GM23248 (cell line): ENCODE measurements around the gene MVD. TPM values are rescaled to one million over a fixed set of nuclear protein-coding genes. Genes with fewer than 3 reads are reported as not detected.

Experiments used
- DNase-seq: peaks from one replicate; pipeline ENCODE4 v3.0.0-alpha.2; 2015
- H2AFZ ChIP-seq: fragments of 200-600 bp; sonication (generic); 2 replicates; pipeline ENCODE4 v1.6.1; 2016; ENCODE audit warnings: antibody characterized with exemption
- H3F3A ChIP-seq: fragments of 200-600 bp; sonication (generic); 2 replicates; pipeline ENCODE4 v1.6.1; 2016; ENCODE audit warnings: mild to moderate bottlenecking, antibody characterized with exemption, mixed run types; ENCODE audit not compliant: insufficient read depth
- H3K27ac ChIP-seq: fragments of 200-600 bp; sonication (generic); 2 replicates; pipeline ENCODE4 v1.5.1; 2016; ENCODE audit warnings: mild to moderate bottlenecking
- H3K27me3 ChIP-seq: fragments of 200-600 bp; sonication (generic); replicated peaks from 2 replicates; pipeline ENCODE4 v1.6.1; 2016; ENCODE audit warnings: mild to moderate bottlenecking; ENCODE audit not compliant: insufficient read depth
- H3K36me3 ChIP-seq: fragments of 200-600 bp; sonication (generic); 2 replicates; pipeline ENCODE4 v1.6.1; 2016; ENCODE audit warnings: low read depth, mild to moderate bottlenecking
- H3K4me1 ChIP-seq: fragments of 200-600 bp; sonication (generic); 2 replicates; pipeline ENCODE4 v1.6.1; 2016; ENCODE audit warnings: mild to moderate bottlenecking; ENCODE audit not compliant: insufficient read depth
- H3K4me2 ChIP-seq: fragments of 200-600 bp; sonication (generic); one replicate; pipeline ENCODE4 v1.6.1; 2016; ENCODE audit warnings: mild to moderate bottlenecking; ENCODE audit not compliant: unreplicated experiment
- H3K4me3 ChIP-seq: fragments of 200-600 bp; sonication (generic); 2 replicates; pipeline ENCODE4 v1.5.1; 2016; ENCODE audit warnings: mild to moderate bottlenecking
- H3K79me2 ChIP-seq: fragments of 200-600 bp; sonication (generic); 2 replicates; pipeline ENCODE4 v1.6.1; 2016; ENCODE audit warnings: mild to moderate bottlenecking; ENCODE audit not compliant: insufficient read depth
- H3K9ac ChIP-seq: fragments of 200-600 bp; sonication (generic); 2 replicates; pipeline ENCODE4 v1.6.1; 2016; ENCODE audit warnings: mild to moderate bottlenecking
- H3K9me2 ChIP-seq: fragments of 200-600 bp; sonication (generic); 2 replicates; pipeline ENCODE4 v1.6.1; 2016; ENCODE audit warnings: mixed run types, mild to moderate bottlenecking, moderate library complexity; ENCODE audit not compliant: insufficient read depth
- H3K9me3 ChIP-seq: fragments of 200-600 bp; sonication (generic); one replicate; pipeline ENCODE4 v1.6.1; 2017; ENCODE audit warnings: low read depth
- H4K20me1 ChIP-seq: fragments of 200-600 bp; sonication (generic); 2 replicates; pipeline ENCODE4 v1.6.0; 2016; ENCODE audit not compliant: insufficient read depth
- EZH2 ChIP-seq: fragments of 200-600 bp; sonication (generic); IDR thresholded peaks from 2 replicates; pipeline ENCODE4 v1.6.1; 2018; ENCODE audit warnings: antibody characterized with exemption, mild to moderate bottlenecking; ENCODE audit not compliant: insufficient read depth, poor library complexity, severe bottlenecking
- EZH2phosphoT487 ChIP-seq: fragments of 200-600 bp; sonication (generic); IDR thresholded peaks from 2 replicates; pipeline ENCODE4 v1.6.1; 2018; ENCODE audit warnings: antibody characterized with exemption, moderate library complexity, mild to moderate bottlenecking, low read depth; ENCODE audit not compliant: insufficient read depth
- WGBS, 2 experiments: methylation state at CpG; one replicate each; pipeline ENCODE4 v1.1.6; 2015 to 2017; ENCODE audit warnings: low lambda C conversion rate in 2 of 2, low coverage in 1 of 2; ENCODE audit errors: missing lambda C conversion rate in 2 of 2; 5-methylcytosine and 5-hydroxymethylcytosine counted together
- in situ Hi-C: fragments of 300-500 bp; cut with MboI; formaldehyde crosslinking; loops from 2 replicates; pipeline ENCODE4 v1.15.0; 2020
- polyA plus RNA-seq: library from polyadenylated mRNA; unstranded; fragments of >200 nt; fragmentation: Nextera tagmentation; extraction: Ambion mirVana; gene quantifications from 2 replicates; pipeline ENCODE4 v1.2.1, GENCODE V29; 2016
- total RNA-seq: library from RNA; depleted of rRNA; stranded (reverse); fragments of >200 nt; shearing (Covaris generic); gene quantifications from 2 replicates; pipeline ENCODE4 v1.2.3, GENCODE V29; 2014

MVD gene
- total and polyA plus RNA-seq, 2 experiments from 2014 or later, result 25.0 to 27.4 TPM

DNA sequence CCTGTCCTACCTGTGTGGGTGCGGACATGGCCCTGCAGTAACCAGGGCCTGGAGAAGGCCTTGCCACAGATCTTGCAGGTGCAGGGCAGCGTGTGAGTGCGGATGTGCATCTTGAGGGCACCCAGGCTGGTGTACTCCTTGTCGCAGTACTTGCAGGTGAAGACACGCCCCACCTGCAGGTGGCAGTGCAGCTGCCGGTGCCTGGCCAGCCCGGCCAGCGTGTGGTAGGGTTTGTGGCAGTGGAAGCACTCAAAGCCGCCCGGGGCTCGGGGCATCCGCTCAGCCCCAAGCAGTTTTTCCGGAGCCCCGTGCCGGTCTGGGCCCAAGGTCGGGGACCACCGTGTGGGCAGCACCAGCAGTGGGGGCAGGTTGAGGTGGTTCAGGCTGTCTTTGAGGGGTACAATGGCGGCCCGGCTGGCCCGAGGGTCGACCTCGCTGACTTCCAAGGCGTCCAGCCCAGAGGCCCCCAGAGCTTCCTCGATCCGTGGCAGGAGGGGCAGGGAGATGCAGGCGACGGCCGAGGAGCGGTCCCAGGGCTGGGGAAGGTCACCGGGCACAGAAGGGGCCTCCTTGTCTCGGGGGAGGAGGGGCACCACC, 18.3 kb upstream of the MVD start:
- Histone ChIP-seq H3K9me3 (no peaks in the 10 kb centered on the region), H3K4me3 (no peak overlapping the region), H3K27ac (no peak overlapping the region), H3K79me2 (no peaks in the 10 kb centered on the region), H2AFZ (no peak overlapping the region), H4K20me1 (no peaks in the 10 kb centered on the region), H3K36me3 (no peaks in the 10 kb centered on the region), H3K4me2 (no peak overlapping the region), H3F3A (no peaks in the 10 kb centered on the region), H3K9me2 (no peaks in the 10 kb centered on the region), H3K9ac (no peak overlapping the region), H3K27me3 (0 out of 2 replicates have a peak, but pooled peaks cover 8% of the 10 kb centered on the region), H3K4me1 (no peaks in the 10 kb centered on the region)
- TF ChIP-seq EZH2phosphoT487 (no peak), EZH2 (no peak)
- in situ Hi-C loops, result no loop called here
- DNase-seq, result no peak
- 49 to 55% methylated on average over 28 to 30 of the region's 31 CpGs for WGBS, 2 experiments

DNA sequence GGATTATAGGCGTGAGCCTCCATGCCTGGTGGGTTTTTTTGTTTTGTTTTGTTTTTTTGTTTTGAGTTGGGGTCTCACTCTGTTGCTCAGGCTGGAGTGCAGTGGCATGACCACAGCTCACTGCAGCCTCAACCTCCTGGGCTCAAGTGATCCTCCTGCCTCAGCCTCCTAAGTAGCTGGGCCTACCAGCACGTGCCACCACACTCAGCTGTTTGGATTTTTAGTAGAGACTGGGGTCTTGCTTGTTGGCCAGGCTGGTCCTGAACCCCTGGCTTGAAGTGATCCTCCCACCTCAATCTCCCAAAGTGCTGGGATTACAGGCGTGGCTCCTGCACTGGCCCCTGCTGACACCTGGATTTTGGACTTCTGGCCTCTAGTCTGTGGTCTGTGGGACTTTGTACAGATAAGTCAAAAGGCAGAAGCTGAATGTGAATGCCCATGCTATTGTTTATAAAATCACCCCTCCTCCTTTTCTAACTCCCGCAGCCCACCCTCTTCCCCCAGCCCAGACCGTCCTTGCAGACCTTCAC, 17.7 kb upstream of the MVD start:
- in situ Hi-C loops, result no loop called here
- no peak overlapping the region for H3K4me3 ChIP-seq
- no peak for TF ChIP-seq EZH2phosphoT487
- TF ChIP-seq EZH2, result no peak
- no peaks in the 10 kb centered on the region for H3K9me3 ChIP-seq
- no peak for DNase-seq
- no peak overlapping the region for H2AFZ ChIP-seq
- H4K20me1 ChIP-seq, result no peaks in the 10 kb centered on the region
- H3K27me3 ChIP-seq, result 0 out of 2 replicates have a peak, but pooled peaks cover 4% of the 10 kb centered on the region
- no peaks in the 10 kb centered on the region for H3K9me2 ChIP-seq
- no peak overlapping the region for H3K4me2 ChIP-seq
- no peaks in the 10 kb centered on the region for H3K36me3 ChIP-seq
- WGBS, 2 experiments, result 72 to 87% methylated on average over 3 to 5 of the region's 5 CpGs
- no peaks in the 10 kb centered on the region for H3F3A ChIP-seq
- no peak overlapping the region for H3K27ac ChIP-seq
- no peak overlapping the region for H3K9ac ChIP-seq
- no peaks in the 10 kb centered on the region for H3K4me1 ChIP-seq
- no peaks in the 10 kb centered on the region for H3K79me2 ChIP-seq

DNA sequence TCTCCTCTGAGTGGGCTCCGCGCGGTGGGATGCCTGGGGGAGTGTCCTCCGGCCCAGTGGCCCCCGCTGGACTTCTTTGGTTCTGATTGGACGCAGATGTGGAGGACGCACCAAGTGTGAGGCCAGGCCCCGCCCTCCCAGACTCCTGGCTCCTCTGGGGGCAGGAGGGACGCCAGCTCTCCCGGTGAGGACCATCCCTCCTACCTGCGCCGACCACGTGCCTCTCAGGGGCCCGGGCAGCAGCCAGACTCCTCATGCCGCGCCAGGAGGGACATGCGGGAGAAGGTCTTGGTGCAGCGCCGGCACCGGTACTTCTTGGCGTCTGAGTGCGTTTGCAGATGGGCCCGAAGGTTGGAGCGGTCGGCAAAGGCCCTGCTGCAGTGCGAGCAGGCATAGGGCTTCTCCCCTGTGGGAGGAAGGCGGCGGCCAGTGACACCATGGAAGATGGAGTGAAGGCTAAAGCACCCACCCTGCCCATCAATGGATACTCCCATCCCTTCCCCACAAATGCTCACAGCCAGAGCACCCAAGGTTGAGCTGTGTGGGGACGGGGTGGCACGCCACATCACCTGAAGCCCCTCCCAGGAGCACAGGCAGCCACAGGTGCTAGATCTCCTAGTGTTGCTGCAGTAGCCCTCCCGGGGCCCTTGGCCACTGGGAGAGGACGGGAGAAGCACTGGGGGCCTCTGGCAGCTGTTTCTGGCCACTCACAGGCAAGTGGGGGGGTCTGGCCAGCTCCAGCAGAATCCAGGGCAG, 15.5 kb upstream of the MVD start:
- no peaks in the 10 kb centered on the region for H3K9me3 ChIP-seq
- DNase-seq, result no peak
- no peak overlapping the region for H3K4me2 ChIP-seq
- H3K27me3 ChIP-seq, result no peaks in the 10 kb centered on the region
- H3F3A ChIP-seq, result no peaks in the 10 kb centered on the region
- no peak overlapping the region for H2AFZ ChIP-seq
- no peaks in the 10 kb centered on the region for H3K9me2 ChIP-seq
- H3K4me3 ChIP-seq, result no peak overlapping the region
- WGBS, 2 experiments, result 58 to 68% methylated on average over 27 to 32 of the region's 32 CpGs
- H3K4me1 ChIP-seq, result no peaks in the 10 kb centered on the region
- no peak for TF ChIP-seq EZH2phosphoT487
- TF ChIP-seq EZH2, result no peak
- in situ Hi-C loops, result no loop called here
- H4K20me1 ChIP-seq, result no peaks in the 10 kb centered on the region
- no peak overlapping the region for H3K9ac ChIP-seq
- no peaks in the 10 kb centered on the region for H3K36me3 ChIP-seq
- H3K79me2 ChIP-seq, result no peaks in the 10 kb centered on the region
- no peak overlapping the region for H3K27ac ChIP-seq

DNA sequence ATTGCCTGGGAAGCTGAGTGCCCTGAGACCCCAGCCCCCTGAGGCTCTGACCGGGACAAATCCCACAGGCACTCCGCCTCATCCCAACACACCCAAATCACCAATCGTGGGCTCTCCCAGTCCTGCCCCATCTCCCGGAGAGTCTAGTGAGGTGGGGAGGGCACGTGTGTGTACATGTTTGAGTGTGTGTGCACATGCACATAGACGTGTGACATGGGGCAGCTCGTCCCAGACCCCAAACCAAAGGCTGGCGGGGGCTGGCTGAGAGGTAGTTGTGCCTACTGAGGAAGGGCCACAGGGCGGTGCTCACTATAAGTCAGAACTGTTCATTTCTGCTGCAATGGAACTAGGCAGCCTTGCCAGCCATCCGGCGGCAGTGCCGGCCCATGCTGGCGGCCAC, 14.8 kb upstream of the MVD start:
- no peak for DNase-seq
- TF ChIP-seq EZH2 (no peak), EZH2phosphoT487 (no peak)
- no peaks in the 10 kb centered on the region for H3F3A ChIP-seq
- 43 to 51% methylated on average over 12 to 13 of the region's 13 CpGs for WGBS, 2 experiments
- H3K9ac ChIP-seq, result no peak overlapping the region
- H4K20me1 ChIP-seq, result no peaks in the 10 kb centered on the region
- no peak overlapping the region for H3K27ac ChIP-seq
- H3K27me3 ChIP-seq, result no peaks in the 10 kb centered on the region
- no peaks in the 10 kb centered on the region for H3K9me2 ChIP-seq
- H3K9me3 ChIP-seq, result no peaks in the 10 kb centered on the region
- H3K4me1 ChIP-seq, result no peaks in the 10 kb centered on the region
- H3K4me3 ChIP-seq, result no peak overlapping the region
- no peaks in the 10 kb centered on the region for H3K36me3 ChIP-seq
- in situ Hi-C loops, result no loop called here
- no peak overlapping the region for H3K4me2 ChIP-seq
- H2AFZ ChIP-seq, result no peak overlapping the region
- H3K79me2 ChIP-seq, result no peaks in the 10 kb centered on the region
